ENCODE measurements around the gene CETP.
A peak's percentile ranks its signal among the peaks of the same experiment; 100 is the strongest.
"Not testable (repeated sequence)": the region's sequence is repeated elsewhere in the genome, so short reads cannot be mapped to it uniquely, and the experiment has no call there.

CETP gene

DNA sequence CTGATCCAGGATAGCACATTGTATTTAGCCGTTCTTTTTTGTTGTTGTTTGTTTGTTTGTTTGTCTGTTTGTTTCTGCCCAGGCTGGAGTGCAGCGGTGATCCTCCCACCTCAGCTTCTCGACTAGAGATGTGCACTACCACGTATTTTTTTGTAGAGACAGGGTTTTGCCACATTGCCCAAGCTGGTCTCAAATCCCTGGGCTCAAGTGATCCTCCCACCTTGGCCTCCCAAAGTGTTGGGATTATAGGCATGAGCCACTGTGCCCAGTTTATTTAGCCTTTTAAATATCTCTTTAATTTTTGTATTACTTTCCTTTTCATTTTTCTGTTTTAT, 18.4 kb downstream of the CETP start:
- no peak for DNase-seq (ENCODE audit: low read depth, low spot score)

DNA sequence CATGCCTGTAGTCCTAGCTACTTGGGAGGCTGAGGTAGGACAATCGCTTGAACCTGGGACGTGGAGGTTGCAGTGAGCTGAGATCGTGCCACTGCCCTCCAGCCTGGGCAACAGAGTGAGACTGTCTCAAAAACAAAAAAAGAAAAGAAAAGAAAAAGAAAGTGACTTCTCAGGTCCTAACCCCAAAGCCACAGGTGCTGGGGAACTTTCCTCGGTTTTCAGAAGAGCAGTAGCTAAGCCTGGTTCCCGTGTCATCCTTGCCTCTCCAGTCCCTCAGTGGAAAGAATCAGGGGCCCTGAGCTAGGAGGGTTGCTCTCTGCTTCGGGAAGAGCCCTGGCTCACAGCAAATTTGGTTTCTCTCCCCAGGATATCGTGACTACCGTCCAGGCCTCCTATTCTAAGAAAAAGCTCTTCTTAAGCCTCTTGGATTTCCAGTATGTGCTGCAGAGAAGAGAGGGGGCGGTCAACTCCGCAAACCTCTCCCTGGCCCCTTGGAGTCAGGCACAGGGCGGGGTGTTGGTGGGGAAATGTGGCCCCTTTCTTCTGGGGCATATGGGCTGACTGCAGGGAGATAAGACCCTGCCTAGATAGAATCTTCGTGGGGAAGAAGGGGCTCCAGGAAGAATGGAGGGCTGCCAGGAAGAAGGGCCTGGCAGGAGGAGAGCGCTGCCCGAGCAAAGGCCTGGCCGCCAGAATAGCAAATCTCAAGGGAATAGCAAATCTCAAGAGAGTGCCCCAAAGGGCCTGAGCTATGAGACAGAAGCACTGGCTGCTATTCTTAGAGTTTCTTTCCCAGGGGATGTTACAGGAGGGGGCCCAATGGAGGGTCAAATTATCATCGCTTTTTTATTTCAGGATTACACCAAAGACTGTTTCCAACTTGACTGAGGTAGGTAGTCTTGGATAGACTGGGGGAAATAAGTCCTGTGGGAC, 19.3 kb downstream of the CETP start:
- no peak for DNase-seq (ENCODE audit: low read depth, low spot score)

DNA sequence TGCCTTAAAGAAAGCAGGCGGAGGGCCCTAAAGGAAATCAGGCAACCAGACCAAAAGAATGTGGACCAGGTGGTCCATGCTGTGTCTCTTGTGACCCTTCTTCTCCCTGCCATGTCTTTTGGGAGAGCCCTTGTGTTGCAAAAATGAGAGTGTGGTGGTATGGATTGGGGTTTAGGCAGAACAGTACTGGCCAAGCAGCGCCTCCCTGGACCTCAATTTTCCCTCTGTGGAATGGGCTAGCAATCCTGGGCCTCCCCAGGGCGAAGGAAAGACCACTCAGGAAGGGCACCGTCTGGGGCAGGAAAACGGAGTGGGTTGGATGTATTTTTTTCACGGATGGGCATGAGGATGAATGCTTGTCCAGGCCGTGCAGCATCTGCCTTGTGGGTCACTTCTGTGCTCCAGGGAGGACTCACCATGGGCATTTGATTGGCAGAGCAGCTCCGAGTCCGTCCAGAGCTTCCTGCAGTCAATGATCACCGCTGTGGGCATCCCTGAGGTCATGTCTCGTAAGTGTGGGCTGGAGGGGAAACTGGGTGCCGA, 20.1 kb downstream of the CETP start:
- DNase-seq (ENCODE audit: low read depth, low spot score) = no peak

DNA sequence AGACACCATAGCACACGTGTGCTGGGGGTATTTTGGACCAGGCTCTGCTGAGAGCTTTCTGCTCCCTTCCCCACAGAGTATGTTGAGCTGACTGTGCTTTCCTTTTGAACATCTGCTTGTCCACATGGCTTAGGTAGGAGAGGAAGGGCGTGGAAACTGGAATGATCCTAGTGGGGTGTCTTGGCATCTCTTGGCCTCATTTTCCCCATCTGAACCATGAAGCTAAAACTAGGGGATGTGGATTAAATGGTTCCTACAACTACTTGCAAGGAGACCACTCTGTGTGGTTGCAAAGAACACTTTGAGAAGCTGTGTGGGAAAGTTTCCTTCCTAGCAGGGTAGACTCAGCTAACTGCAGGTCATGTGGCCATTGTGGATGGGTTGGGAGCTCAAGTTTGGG, 20.9 kb downstream of the CETP start:
- no peak for DNase-seq (ENCODE audit: low read depth, low spot score)

- DNase-seq (ENCODE audit: low read depth, low spot score) = no peak
These were observed 21.5 kb downstream of the CETP start for GRCh38 chr16:56983211-56983751.

DNA sequence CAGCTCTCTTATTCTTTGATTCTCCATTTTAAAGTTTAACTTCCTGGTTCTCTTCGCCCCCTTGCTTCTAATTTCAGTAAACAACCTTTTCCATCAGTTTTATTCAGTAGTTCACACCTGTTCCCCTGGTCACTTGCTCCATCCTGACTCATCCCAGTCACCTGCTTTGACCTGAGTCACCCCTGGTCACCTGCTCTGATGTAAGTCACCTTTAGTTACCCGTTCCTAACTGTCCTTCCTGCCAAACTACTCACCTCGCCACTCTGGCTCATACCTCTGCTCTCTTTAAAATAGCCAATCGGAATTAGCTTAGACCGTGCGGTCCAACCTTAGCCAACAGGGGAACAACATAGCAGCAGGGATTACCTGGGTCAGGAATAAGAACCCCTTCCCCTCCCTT, 22.9 kb downstream of the CETP start:
- DNase-seq (ENCODE audit: low read depth, low spot score) = no peak

- DNase-seq (ENCODE audit: low read depth, low spot score) = peak; percentile 74
These were observed 23.7 kb downstream of the CETP start for GRCh38 chr16:56985288-56985961.

GRCh38 chr16:56985962-56986360, 24.2 kb downstream of the CETP start:
- no peak for DNase-seq (ENCODE audit: low read depth, low spot score)

DNA sequence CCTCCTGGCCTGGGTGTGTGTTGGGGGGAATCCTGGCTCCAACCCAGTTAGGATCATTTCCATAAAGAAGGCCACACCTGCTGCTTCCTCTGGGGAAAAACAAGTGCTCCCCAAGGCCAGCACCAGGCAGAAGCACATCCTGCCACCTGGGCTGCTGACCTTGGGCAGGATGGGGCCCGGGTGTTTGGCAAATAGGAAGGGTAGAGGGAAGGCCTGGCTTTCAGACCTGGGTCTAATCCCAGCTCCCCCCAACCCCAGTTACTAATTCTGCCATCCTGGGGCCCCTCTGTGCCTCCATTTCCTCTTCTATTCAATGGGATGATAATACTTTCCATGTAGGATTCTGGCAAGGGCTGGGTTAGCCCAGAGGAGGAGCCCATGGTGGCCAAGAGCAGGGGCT, 24.6 kb downstream of the CETP start:
- no peak for DNase-seq (ENCODE audit: low read depth, low spot score)

GRCh38 chr16:56986908-56987307, 25.2 kb downstream of the CETP start:
- DNase-seq (ENCODE audit: low read depth, low spot score) = not testable (repeated sequence)

DNA sequence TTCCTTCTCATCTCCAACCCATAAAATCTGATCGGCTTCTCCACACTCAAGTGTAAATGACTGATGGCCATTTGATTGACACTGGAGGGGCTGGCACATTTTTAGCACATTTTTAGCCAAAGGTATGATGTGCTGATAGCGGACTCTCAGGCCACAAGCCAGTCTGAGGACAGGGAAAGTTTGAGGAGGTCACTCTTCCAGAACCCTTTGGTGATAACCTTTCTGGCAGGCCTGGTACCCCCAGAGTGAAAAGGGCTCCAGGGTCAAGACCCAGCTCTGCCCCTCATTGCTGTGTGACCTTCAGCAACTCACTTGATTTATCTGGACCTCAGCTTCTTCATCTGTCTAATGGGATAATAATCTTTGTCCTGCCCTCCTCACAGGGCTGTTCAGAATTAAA, 25.9 kb downstream of the CETP start:
- DNase-seq (ENCODE audit: low read depth, low spot score) = no peak

- no peak for DNase-seq (ENCODE audit: low read depth, low spot score)
These were observed 26.6 kb downstream of the CETP start for GRCh38 chr16:56988161-56988947.

DNA sequence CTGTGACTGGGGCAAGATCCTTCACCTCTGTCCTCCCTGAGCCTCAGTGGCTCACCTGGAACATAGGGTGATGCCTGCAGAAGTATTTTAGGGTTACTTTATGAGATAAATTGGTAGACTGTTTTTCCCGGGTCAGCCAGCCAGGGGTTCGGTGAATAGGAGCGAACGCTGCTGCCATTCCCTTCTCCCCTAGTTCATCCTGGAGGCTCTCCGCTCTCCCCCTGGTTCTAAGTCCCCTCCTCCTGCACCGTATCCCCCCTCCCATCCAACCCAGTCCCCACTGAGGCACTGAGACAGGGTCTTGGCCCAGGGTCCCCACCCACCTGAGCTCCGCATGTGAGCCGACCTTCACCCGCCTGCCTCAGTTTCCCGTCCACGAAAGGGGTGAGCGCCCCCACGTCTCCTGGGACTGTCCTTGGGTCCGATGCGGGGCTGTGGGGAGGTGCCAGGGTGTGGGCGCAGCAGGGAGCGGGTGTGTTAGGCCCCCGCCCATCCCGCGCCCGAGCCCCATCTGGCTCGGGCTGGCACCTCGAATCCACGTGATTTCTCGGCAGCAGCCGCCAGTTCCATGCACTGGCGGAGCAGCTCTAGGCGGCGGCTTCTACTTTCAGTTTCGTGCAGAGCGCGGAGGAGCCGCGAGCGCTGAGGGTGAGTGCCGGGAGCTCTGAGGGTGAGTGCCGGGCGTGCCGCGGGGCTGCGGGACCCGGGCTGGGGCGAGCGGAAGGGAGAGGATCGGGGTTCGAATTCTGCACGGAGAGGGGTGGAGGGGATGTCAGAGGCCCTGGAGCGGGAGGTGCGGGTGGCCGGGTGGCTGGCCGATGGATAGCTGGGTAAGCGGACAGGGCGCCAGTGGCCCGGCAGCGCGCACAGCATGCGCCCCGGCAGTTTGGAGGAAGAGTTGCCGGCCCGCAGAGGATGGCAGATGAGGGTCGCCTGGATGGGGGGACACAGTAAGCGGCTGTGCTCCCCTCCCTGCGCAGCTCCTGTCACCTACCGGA, 27.5 kb downstream of the CETP start, which contains the start of gene NLRC5:
Gene NLRC5 (plus strand): TSS at position 610 of the 998 bp plus-strand sequence. CDS start 31,156 bp downstream, outside the sequence.
- DNase-seq (ENCODE audit: low read depth, low spot score) = peak; percentile 93

GRCh38 chr16:56989988-56990387, 28.2 kb downstream of the CETP start:
- no peak for DNase-seq (ENCODE audit: low read depth, low spot score)

- DNase-seq (ENCODE audit: low read depth, low spot score) = no peak
These were observed 28.9 kb downstream of the CETP start for GRCh38 chr16:56990407-56991286.

GRCh38 chr16:56992431-56992830, 30.7 kb downstream of the CETP start:
- not testable (repeated sequence) for DNase-seq (ENCODE audit: low read depth, low spot score)

GRCh38 chr16:56993204-56993603, 31.5 kb downstream of the CETP start:
- no peak for DNase-seq (ENCODE audit: low read depth, low spot score)

GRCh38 chr16:56994311-56994710, 32.6 kb downstream of the CETP start:
- DNase-seq (ENCODE audit: low read depth, low spot score) = no peak

DNA sequence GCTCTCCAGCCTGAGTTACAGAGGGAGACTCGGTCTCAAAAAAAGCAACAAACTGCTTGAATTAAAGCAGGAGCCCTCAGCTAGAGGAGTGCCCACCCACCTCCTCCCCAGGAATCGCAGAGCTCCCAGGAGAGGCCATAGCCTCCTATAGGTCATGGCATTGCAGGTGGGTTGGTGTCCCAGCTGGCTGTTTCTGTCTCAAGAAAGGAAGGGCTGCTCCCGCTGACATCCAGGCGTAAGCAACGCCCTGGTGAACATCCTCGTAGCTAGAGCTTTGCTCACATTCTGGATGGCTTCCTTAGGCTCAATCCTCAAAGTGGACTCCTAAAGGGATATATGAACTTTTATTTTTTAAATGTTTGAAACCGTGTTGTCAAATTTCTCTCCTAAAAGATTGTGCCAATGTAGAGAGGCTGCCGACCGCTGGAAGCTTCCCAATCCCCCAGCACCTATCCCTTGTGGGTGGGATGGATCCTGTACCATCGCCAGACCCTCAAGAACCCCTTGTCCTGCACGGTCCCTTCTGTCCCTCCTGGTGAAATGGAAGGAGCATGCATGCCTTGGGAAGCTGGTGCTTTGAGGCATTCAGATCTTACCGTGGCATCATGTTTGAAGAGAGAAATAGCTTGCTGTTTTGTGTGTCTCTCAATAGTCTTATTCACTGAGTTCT, 33.5 kb downstream of the CETP start:
- DNase-seq (ENCODE audit: low read depth, low spot score) = no peak

Measured in astrocyte of the hippocampus (primary cell).